Epithelial cell of prostate (primary cell): ENCODE data around the gene ZBTB45.
A peak's percentile ranks its signal among the peaks of the same experiment; 100 is the strongest.

Experiments
- DNase-seq: peaks from one replicate; pipeline ENCODE4 v3.0.0-alpha.2; 2011; ENCODE audit warnings: low read depth, low spot score
- H3K27ac ChIP-seq: fragments of 450-650 bp; 2 replicates; pipeline ENCODE4 v1.5.1; 2017; ENCODE audit warnings: mild to moderate bottlenecking

ZBTB45 gene

DNA sequence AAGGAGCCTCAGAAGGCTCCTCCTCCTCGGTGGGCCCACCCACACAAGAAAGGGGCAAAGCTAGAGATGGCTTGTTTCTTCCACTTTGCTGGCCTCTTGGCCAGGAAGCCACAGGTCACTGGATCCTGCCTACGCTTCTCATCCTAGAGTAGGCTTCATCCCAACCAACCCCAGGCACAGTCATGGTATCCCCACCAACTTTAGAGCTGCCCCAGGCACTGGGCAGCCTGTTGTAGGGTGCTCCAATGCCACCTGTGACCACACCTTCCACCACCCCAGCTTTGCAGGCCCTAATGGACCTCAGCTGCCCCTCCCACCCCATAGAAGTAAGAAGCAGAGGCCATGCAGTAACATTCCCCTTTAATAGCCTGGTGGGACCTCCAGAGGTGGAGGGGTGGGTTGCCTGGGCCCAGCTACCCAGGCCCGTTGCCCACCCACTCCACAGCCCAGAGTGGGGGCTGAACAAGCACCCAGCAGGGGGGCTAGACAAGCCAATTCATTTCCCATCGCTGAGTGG, 35.8 kb upstream of the ZBTB45 start:
- DNase-seq, result no peak
- H3K27ac ChIP-seq, result peak overlapping the region; percentile 98

DNA sequence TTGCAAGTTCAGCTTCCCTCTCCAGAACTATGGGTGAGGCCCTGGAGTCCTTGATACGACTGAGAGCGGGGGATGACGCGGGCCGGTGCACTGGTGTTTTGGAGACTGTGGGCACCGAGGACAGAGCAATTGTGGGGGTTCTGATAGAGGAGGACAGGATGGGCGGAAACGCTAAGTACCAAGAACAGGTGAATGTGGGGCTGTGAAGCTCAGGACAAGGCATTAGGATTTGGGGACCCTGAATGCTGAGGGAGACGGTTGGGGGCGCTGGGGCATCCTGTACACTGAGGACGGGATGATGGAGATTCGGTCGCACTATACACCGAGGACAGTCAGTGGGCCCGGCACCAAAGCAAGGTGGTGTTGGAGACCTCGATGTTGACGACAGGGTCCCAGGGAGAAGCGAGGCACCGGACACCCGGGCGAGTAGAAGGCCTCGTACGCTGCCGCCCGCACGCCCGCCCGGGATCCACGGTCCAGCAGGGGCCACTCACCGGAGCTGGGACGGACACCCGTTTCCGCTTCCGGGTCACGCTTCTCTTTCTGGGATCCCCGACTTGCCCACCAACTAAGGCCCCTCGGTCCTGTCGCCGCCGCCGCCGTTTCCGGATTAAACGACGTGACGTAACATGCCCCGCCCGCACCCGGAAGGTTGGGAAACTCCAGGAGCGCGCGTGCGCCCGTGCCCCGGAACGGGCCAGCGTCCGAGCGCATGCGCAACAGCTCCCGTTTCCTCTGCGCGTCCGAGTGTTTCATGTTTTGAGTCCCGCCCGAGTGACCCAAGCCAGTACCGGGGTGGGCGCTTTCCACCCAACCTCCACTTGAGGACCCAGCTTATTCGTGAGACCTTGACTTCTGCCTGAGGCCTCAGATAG, 35.1 kb upstream of the ZBTB45 start, which contains the start of gene CHMP2A:
TSS of gene CHMP2A (minus strand) at position 612 of the 875 bp plus-strand sequence. CDS start 893 bp downstream, outside the sequence.
- H3K27ac ChIP-seq, result peak within 1 kb of the TSS; percentile 98
- no peak for DNase-seq

DNA sequence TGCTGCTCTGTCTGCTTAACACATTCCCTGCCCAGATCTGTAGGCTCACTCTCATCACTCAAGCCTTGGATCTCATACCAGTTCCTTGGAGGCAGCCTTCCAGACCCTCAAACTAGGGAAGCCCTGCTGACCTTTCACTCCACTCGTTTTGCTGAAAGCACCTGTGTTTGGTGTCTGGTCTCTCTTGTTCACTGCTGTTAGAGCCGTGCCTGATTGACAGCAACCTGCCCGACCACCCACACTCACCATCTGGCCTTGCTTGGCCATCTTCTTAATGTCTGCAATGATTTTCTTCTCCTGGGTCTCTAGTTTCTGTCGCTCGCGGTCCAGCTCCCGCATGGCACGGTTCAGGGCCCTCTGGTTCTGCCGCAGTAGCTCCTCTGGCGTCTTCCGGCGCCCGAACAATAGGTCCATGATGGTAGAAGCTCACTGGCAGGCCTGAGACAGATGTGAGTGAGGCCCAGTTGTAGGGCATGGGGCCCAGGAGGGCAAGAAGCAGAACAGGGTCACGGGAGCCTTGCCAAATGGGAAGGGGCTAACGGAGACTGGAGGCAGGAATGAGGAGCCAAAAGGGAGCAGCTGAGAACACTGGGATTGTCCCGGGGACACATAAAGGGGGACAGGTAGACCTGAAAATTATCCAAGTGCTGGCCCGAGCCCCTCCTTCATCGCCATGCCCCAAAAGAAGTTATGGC, 34.3 kb upstream of the ZBTB45 start:
- DNase-seq, result no peak
- H3K27ac ChIP-seq, result peak overlapping the region; percentile 98

DNA sequence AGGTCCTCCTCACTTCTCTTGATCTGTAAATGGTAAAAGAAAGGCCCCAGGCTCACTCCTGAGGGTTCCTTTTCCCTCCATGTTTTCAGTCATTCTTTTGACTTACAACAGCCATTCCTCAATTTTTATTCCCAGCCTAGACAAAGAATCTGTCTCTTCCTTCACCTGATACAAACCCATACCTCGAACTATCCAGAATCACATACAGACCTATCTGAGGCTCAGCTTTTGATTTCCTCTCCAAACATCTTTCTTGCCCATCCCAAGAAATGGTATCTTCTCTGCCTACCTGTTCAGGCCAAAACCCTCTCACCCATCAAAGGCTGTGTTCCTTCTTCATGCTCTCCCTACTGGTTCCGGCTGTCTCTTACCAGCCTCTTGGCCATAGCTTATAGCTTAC, 33.0 kb upstream of the ZBTB45 start:
- H3K27ac ChIP-seq, result no peak overlapping the region

DNA sequence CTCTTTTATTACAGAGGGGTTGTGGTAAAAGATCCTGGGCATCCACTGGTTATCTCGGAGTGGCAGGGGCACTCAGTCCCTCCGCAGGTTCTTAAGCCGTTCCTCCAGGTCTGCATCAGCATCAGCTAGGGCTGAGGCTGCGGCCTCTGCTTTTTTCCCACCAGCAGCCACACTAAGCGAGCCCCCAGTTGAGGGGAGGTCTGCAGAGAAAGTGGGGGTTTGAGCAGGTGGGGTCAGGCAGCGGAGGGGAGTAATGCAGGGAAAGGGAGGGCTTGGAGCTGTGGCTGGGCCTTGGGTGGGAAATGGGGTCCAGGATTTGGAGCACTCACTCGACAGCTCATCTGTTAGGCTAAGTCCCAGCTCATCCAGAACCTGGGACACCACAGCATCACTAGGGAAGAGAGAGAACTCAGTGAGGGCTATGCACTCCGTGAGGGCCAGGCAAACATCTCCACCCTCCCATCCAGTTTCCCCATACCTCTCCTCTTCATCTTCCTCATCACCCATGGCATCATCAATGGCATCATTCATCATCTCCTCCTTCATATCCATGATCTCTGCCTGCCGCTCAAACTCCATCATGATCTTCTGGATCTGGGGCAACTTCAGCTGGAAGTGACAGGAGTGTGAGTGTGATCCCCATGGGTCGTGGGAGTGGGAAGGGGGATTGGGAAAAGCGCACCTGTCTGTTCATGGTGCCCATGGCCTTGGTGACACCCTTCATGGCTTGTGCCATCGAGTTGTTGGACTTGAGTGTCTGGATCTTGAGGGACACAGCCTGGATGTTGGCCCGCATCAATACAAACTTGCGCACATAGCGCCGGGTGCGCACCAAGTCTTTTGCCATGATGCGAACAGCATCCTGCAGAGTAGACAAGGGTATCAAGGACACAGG, 32.2 kb upstream of the ZBTB45 start:
- no peak for DNase-seq
- no peak overlapping the region for H3K27ac ChIP-seq

More for the DNA sequence above, 33.0 kb upstream of the ZBTB45 start:
- no peak for DNase-seq

GRCh38 chr19:58551123-58551497, 31.5 kb upstream of the ZBTB45 start:
- no peak for DNase-seq
- H3K27ac ChIP-seq, result no peak overlapping the region

DNA sequence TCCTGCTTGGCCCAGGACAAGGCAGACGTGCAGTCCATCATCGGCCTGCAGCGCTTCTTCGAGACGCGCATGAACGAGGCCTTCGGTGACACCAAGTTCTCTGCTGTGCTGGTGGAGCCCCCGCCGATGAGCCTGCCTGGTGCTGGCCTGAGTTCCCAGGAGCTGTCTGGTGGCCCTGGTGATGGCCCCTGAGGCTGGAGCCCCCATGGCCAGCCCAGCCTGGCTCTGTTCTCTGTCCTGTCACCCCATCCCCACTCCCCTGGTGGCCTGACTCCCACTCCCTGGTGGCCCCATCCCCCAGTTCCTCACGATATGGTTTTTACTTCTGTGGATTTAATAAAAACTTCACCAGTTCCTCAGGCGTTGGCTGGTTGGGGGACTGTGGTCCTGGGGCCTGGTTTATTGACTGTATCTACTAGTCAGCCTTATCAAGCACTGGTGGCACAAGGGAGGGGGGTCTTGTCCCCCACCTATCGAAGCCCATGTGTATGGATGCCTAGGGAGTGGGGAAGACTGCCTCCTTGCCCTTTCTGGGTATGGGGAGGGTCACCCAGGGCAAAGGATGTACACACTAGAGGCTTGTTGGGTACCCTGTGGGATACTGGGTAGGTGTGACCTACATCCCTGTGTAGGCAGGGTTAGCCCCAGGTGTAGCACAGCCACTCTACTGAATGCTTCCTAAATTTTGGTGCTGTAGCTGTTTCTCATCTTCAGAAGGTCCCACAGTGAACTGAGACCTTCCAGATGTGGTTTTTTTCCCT, 30.9 kb upstream of the ZBTB45 start:
- no peak overlapping the region for H3K27ac ChIP-seq
- DNase-seq, result no peak

DNA sequence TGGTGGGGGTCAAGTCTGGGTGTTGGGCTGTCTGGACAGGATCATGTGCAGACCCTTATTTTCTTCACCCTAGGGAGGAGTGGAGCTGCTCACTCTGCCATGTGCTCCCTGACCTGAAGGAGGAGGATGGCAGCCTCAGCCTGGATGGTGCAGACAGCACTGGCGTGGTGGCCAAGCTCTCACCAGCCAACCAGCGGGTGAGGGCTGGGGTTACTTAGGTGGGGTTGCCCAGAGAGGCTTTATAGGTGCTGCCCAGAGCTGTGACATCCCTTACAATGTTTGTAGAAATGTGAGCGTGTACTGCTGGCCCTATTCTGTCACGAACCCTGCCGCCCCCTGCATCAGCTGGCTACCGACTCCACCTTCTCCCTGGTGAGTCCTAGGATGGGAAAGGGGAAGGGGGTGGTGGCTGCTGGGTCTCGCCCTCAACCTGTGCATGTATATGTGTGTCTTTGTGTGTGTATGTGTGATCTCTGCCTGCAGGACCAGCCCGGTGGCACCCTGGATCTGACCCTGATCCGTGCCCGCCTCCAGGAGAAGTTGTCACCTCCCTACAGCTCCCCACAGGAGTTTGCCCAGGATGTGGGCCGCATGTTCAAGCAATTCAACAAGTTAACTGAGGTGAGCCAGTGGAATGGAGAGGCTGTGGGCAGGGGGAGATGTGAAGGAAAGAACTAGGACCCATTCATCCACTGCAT, 30.2 kb upstream of the ZBTB45 start:
- H3K27ac ChIP-seq, result no peak overlapping the region
- DNase-seq, result no peak

GRCh38 chr19:58548859-58549663, 29.5 kb upstream of the ZBTB45 start:
- no peak overlapping the region for H3K27ac ChIP-seq
- DNase-seq, result no peak

GRCh38 chr19:58547323-58548312, 28.0 kb upstream of the ZBTB45 start:
- DNase-seq, result no peak
- peak overlapping the region; percentile 9 for H3K27ac ChIP-seq

- no peak for DNase-seq
- H3K27ac ChIP-seq, result peak overlapping the region; percentile 9
These were observed 26.5 kb upstream of the ZBTB45 start for GRCh38 chr19:58546019-58546530.

DNA sequence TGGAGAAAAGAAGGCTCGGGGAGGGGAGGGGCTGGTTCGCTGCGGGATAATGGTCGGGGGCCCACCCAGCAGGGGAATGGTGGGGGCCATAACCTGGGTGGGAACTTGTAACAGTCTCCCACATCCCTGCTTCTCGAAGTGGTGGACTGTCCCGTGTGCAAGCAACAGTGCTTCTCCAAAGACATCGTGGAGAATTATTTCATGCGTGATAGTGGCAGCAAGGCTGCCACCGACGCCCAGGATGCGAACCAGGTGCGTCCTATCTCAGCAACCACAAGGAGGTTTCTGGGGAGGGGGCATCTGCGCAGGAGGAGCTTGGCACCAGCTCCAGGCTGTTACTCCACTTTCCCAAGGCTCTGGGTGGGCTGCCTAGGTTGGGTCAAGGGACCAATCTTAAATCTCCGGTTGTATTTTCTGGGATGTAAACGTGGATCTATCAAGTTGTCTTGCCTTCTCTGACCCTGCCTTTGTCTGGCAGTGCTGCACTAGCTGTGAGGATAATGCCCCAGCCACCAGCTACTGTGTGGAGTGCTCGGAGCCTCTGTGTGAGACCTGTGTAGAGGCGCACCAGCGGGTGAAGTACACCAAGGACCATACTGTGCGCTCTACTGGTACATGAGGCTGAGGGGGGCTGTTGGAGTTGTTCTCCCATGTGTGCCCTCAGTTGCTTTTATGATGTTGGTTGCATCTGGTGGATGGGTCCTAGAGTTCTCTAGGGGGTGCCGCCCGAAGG, 25.8 kb upstream of the ZBTB45 start:
- peak overlapping the region; percentile 95 for H3K27ac ChIP-seq
- no peak for DNase-seq

GRCh38 chr19:58544591-58545285, 25.1 kb upstream of the ZBTB45 start:
- no peak for DNase-seq

GRCh38 chr19:58543826-58544590, 24.4 kb upstream of the ZBTB45 start, which contains the start of gene TRIM28:
TRIM28 (plus strand) TSS chr19:58544064; CDS start chr19:58544758, 694 bp downstream.
- DNase-seq, result peak; percentile 91
- peak within 1 kb of the TSS; percentile 95 for H3K27ac ChIP-seq

More at GRCh38 chr19:58544591-58545285, 25.1 kb upstream of the ZBTB45 start:
- H3K27ac ChIP-seq, result peak overlapping the region; percentile 95
